GM18502 (cell line): ENCODE results near the gene ITCH.
"Not testable (repeated sequence)": the region's sequence is repeated elsewhere in the genome, so short reads cannot be mapped to it uniquely, and the experiment has no call there.

Experiments
- ATAC-seq: cut with Tn5 transposase; IDR thresholded peaks from one replicate; pipeline ENCODE4 v1.9.1; 2021; ENCODE audit warnings: mild to moderate bottlenecking; ENCODE audit not compliant: unreplicated experiment, poor library complexity

Gene ITCH

DNA sequence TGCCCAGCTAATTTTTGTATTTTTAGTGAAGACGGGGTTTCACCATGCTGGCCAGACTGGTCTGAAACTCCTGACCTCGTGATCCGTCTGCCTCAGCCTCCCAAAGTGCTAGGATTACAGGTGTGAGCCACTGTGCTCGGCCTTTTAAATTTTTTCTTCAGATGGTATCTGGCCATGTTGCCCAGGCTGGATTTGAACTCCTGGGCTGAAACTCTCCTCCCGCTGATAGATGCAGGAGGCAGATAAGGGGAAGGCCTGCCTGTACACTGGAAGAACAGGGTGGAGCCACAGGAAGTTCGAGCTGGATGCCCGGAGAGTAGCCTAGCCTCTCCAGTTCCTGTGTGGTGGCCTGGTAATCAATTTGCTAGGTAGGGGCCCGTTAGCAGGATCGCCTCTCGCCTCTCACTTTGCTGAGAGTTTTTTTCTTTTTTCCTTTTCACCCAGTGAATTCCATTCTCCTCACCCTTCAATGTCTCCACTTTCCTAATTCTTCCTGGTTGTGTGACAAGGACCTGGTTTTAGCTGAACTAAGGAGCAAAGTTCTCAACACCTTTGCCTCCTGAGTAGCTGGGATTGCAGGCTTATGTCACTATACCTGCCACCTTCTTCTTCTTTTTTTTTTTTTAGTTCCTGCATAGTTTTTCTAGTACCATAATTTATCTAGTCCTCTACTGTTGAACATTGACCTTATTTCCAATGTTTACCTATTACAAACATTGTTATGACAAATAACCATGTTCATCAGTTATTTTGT lies 19.4 kb upstream of the ITCH start:
- ATAC-seq: no peak

DNA sequence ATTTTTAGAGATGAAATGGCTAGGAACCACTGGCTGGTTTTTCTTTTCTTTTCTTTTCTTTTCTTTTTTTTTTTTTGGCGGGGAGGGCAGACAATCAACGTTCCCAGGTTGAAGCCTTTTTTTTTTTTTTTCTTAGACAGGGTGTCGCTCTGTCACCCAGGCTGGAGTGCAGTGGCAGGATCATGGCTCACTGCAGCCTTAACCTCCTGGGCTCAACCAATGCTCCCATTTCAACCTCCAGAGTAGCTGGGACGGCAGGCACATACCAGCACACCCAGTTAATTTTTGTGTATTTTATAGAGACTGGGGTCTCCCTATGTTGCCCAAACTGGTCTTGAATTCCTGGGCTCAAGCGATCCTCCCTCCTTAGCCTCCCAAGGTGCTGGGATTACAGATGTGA lies 18.8 kb upstream of the ITCH start:
- no peak for ATAC-seq

DNA sequence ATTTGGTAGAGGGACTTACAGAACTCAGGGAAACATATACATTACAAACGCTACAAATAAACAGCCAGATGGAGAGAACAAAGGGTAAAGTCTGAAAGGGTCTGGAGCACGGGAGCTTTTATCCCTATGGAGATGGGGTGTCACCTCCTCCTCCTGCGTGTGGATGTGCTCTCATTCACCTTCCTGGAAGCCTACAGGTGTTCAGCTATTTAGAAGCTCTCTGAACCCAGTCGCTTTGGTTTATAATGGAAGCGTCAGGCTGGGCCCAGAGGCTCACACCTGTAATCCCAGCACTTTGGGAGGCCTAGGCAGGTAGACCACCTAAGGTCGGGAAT lies 17.7 kb upstream of the ITCH start:
- ATAC-seq: no peak

DNA sequence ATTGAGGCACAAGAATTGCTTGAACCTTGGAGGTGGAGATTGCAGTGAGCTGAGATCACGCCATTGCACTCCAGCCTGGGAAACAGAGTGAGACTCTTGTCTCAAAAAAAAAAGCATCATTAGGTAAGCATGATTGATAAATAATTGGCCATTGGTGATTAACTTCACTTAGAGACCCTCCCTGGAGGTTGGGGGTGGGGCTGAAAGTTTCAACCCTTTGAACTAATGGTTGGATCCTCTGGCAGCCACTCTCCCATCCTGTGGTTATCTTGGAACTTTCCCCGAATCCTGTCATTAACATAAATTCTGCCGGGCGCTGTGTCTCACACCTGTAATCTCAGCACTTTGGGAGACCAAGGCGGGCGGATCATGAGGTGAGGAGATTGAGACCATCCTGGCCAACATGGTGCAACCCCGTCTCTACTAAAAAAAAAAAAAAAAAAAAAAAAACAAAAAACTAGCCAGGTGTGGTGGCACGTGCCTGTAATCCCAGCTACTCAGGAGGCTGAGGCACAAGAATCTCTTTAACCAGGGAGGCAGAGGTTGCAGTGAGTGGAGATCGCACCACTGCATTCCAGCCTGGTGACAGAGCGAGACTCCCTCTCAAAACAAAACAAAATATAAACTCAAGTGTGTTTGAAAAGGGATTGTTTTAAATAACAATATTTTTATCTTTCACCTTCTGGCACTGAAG lies 17.1 kb upstream of the ITCH start:
- ATAC-seq: not testable (repeated sequence)

DNA sequence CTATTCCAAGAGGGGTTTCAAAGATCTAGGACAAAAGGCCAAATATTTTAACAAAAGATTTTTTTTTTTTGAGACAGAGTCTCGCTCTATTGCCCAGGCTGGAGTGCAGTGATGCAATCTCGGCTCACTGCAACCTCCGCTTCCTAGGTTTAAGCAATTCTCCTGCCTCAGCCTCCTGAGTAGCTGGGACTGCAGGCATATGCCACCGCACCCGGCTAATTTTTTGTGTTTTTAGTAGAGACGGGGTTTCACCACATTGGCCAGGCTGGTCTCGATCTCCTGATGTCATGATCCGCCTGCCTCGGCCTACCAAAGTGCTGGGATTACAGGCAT lies 16.6 kb upstream of the ITCH start:
- ATAC-seq: not testable (repeated sequence)

GRCh38 chr20:34347571-34347970 lies 15.5 kb upstream of the ITCH start:
- no peak for ATAC-seq

DNA sequence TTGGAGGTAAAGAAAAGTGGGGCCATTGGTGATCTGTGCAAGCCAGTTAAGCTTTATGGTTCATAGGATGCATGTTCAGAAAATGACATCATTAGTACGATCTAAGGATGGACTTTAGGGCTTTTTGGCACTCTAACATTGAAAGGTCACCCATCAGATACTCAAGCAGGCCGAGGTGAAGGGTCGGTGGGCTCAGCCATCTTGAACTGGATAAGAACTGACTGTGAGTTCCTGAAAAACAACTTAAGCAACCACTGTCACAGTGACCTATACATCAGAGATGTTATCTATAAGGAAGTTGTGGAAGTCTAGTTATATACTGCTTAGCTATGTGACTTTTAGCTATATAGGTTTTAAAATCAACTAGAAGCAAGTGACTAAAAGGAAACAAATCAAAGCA lies 13.0 kb upstream of the ITCH start:
- ATAC-seq: no peak

DNA sequence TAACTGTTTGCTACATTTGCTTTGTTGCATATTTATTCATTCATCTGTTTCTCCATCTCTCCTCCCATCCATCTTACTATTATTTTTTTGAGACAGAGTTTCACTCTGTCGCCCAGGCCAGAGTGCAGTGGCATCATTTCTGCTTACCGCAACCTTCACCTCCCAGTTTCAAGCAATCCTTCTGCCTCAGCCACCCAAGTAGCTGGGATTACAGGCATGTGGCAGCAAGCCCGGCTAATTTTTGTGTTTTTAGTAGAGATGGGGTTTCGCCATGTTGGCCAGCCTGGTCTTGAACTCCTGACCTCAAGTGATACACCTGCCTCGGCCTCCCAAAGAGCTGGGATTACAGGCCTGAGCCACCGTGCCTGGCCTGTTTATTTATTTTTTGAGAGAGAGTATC lies 9.6 kb upstream of the ITCH start:
- ATAC-seq: not testable (repeated sequence)

DNA sequence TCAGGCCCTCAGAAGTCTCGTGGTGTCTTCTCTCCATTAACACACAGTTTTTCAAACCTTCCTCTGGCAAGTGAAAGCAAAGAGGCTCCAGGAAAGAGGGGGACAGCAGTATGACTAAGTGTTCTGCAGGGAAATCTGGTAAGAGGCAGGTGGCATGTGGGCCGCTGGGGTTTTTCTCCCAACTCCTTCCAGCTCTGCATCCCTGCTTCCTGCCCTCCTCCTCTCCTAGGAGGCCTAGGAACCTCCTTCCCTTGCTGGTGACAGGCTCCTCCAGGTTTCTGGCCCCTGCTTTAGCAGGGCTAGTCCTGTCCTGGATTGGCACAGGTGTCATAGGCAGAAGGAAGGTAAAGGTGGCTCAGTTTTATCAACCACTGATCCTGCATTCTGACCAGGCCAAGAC lies 7.6 kb upstream of the ITCH start:
- ATAC-seq: no peak

DNA sequence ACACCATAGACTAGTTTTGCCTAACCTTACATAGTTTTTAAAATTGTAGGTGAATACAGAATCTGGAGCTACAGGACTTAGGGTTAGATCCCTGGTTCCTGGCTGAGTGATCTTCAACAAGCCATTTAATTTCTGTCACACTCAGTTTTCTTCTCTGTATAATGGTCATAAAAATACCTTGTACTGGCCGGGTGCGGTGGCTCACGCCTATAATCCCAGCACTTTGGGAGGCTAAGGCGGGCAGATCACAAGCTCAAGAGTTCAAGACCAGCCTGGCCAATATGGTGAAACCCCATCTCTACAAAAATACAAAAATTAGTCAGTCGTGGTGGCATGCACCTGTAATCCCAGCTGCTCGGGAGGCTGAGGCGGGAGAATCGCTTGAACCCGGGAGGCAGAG lies 3.3 kb upstream of the ITCH start:
- not testable (repeated sequence) for ATAC-seq

GRCh38 chr20:34362502-34363061 lies 491 bp upstream of the ITCH start:
- no peak for ATAC-seq

GRCh38 chr20:34363465-34364222 lies 571 bp downstream of the ITCH start:
- peak; percentile 48 for ATAC-seq

GRCh38 chr20:34364223-34364506 lies 1.1 kb downstream of the ITCH start:
- no peak for ATAC-seq

GRCh38 chr20:34365765-34366213 lies 2.7 kb downstream of the ITCH start:
- ATAC-seq: peak; percentile 44

GRCh38 chr20:34367155-34367554 lies 4.1 kb downstream of the ITCH start:
- no peak for ATAC-seq

GRCh38 chr20:34367911-34368310 lies 4.8 kb downstream of the ITCH start:
- not testable (repeated sequence) for ATAC-seq

- no peak for ATAC-seq
These were observed 5.5 kb downstream of the ITCH start for GRCh38 chr20:34368547-34368946.

DNA sequence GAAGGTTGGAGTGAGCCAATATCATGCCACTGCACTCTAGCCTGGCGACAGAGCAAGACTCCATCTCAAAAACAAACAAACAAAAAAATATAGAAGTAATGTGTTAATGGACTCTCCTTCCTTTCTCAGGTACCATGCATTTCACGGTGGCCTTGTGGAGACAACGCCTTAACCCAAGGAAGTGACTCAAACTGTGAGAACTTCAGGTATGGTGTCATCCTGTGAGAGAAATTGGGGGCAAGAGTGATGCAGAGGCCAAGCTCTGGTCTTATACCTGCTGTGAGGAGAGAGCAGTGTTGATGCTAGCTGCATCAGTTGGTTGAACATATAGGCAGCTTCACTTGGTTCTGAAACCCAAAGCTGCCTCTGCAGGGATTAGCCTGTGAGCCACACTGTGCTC lies 6.2 kb downstream of the ITCH start:
- ATAC-seq: no peak

- ATAC-seq: no peak
These were observed 7.0 kb downstream of the ITCH start for GRCh38 chr20:34370062-34370461.

DNA sequence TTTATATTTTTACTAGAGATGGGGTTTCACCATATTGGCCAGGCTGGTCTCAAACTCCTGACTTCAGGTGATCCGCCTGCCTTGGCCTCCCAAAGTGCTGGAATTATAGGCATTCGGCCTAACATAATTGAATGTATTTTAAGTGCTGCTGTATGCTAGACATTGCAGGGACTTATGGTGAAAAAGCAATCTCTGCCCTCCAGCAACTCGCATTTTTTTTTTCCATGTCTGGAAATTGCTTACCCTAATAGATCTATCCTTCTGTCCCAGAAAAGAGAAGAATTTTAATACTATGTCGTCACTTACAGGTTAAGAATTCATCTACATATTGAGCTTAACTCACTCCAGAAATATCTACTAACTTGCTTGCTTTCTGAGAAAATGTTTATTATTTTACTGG lies 10.4 kb downstream of the ITCH start:
- no peak for ATAC-seq

DNA sequence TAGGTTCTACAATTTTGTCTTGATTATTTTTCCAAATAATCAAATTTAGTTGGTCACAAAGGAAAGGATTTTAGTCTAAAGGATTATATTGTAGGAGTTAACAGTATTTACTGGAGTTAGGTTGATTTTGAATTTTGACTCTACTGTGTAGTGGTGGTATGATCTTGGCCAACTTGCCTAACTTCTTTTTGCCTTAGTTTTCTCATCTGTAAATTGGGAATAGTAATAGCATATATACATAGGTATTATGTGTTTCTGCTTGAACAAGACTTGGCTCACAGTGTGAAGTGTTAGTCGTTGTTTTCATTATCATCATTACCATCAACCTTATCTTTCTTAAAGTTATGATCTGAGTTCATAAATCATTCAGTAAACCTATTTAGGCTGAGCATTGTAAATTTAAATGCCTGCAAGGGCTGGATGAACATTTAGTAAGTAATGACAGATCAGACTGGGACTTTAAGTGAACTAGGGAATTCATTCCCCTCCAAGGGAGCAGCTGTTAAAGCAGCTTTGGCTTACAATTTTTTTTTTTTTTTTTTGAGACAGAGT lies 11.2 kb downstream of the ITCH start:
- no peak for ATAC-seq
